Psoas muscle (tissue), 8 donors: Measurements from ENCODE around the gene CSNK1G3. TPM values are rescaled to one million over a fixed set of nuclear protein-coding genes. Genes with fewer than 3 reads are reported as not detected.
A peak's percentile ranks its signal among the peaks of the same experiment; 100 is the strongest.
"Not testable (repeated sequence)": the region's sequence is repeated elsewhere in the genome, so short reads cannot be mapped to it uniquely, and the experiment has no call there.

Experiments
- ATAC-seq, 4 donors: fragments of 200-7000 bp; cut with Tn5 transposase; one replicate each; pipeline ENCODE4 v1.9.1; 2020; ENCODE audit warnings: moderate library complexity in 3 of 4, mild to moderate bottlenecking in 2 of 4
- DNase-seq, 2 donors: peaks; one replicate each; pipeline ENCODE4 v3.0.0-alpha.2; 2020
- H3K27ac ChIP-seq: fragments of 200-600 bp; one replicate; pipeline ENCODE4 v1.8.0; 2022
- H3K27me3 ChIP-seq, 3 donors: fragments of 200-600 bp in 1 of 3; one replicate each; pipeline versions ENCODE4 v1.6.1 to v1.8.0; 2013 to 2022; ENCODE audit warnings: low read length in 2 of 3, mild to moderate bottlenecking in 2 of 3, moderate library complexity in 1 of 3; ENCODE audit not compliant: insufficient read depth in 3 of 3
- H3K36me3 ChIP-seq, 2 donors: fragments of 200-600 bp in 1 of 2; one replicate each; pipeline versions ENCODE4 v1.6.1 to v1.8.0; 2013 to 2022; ENCODE audit warnings: low read depth in 1 of 2, mild to moderate bottlenecking in 1 of 2, moderate library complexity in 1 of 2; ENCODE audit not compliant: insufficient read depth in 1 of 2
- H3K4me1 ChIP-seq: fragments of 200-600 bp; one replicate; pipeline ENCODE4 v1.8.0; 2022
- H3K4me3 ChIP-seq: fragments of 200-600 bp; one replicate; pipeline ENCODE4 v1.8.0; 2022; ENCODE audit warnings: mild to moderate bottlenecking
- H3K9me3 ChIP-seq: fragments of 200-600 bp; one replicate; pipeline ENCODE4 v1.8.0; 2022
- WGBS, 3 donors: extraction: QIAGEN DNeasy Blood & Tissue Kit; methylation state at CpG; one replicate each; pipeline versions ENCODE4 v1.1.6 to v1.1.7; 2013; 5-methylcytosine and 5-hydroxymethylcytosine counted together
- intact Hi-C, 2 donors: fragments of 100-400 bp; cut with DNase I; formaldehyde crosslinking; loops; one replicate each; pipeline versions ENCODE4 v1.11.0 to v1.14.2; 2022
- polyA plus RNA-seq, 3 donors: library from polyadenylated mRNA; stranded (reverse); fragments of 200-250 nt; gene quantifications; one replicate each; pipeline ENCODE4 v1.2.3, GENCODE V29; 2013
- total RNA-seq, 4 donors: library from RNA; stranded (reverse); fragmentation: NEBNext Ultra II Directional in 2 of 4; extraction: Animal tissue kit (Norgen Biotek cat#: 25700) in 2 of 4; gene quantifications; one replicate each; pipeline versions ENCODE4 v1.2.1 to v1.2.4, GENCODE V29; 2021 to 2023
- TF ChIP-seq, protein P1 (sequence below): fragments of 200-600 bp; IDR thresholded peaks from one replicate; pipeline ENCODE4 v1.8.0; 2022; ENCODE audit warnings: antibody characterized with exemption
- donor health status: healthy with polysubstance abuse.
- donor health status: DM: no; HTN: no; CAD: no; lungs with moderate emphysema.
- donor health status: Bipolar disorder and iron deficiency.
- donor health status: healthy.
- donor health status: DM: yes; HTN: yes; CAD: no.
- donor health status: DM: no; HTN: no; CAD: no.
- donor health status: DM: no; HTN: no; CAD: no.
- donor health status: DM: yes; HTN: yes; CAD: no.

The CSNK1G3 gene
- total and polyA plus RNA-seq, 7 donors = 3.8 to 19.4 (median 11.3) TPM

DNA sequence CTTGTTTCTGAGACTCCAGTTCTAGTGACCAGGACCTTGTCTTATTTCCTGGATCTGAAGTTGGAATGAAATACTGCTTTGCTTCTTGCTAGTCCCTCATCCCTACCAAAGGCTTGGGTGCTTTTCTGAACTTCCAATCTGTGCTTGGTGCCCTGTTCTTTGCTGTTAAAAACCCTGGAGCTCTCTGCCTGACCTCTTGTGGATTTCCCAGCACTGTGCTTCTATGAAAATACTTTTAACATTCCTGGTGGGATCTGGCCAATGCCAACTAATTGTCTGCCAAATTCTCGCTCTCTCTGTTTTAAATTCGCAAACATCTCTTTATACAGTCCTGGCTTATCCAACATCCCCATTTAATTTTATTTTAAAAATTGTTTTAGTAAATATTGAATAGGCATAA is 26.7 kb upstream of the CSNK1G3 start:
- ATAC-seq = no peak
- WGBS, 3 donors = 80 to 94% (median 81%) methylated on average over 2 of the region's 2 CpGs
- no peak for DNase-seq
- TF ChIP-seq, protein P1, sequence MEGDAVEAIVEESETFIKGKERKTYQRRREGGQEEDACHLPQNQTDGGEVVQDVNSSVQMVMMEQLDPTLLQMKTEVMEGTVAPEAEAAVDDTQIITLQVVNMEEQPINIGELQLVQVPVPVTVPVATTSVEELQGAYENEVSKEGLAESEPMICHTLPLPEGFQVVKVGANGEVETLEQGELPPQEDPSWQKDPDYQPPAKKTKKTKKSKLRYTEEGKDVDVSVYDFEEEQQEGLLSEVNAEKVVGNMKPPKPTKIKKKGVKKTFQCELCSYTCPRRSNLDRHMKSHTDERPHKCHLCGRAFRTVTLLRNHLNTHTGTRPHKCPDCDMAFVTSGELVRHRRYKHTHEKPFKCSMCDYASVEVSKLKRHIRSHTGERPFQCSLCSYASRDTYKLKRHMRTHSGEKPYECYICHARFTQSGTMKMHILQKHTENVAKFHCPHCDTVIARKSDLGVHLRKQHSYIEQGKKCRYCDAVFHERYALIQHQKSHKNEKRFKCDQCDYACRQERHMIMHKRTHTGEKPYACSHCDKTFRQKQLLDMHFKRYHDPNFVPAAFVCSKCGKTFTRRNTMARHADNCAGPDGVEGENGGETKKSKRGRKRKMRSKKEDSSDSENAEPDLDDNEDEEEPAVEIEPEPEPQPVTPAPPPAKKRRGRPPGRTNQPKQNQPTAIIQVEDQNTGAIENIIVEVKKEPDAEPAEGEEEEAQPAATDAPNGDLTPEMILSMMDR = no peak
- Histone ChIP-seq H3K4me3 (no peak overlapping the region), H3K4me1 (no peaks in the 10 kb centered on the region), H3K27me3 (peaks cover 0 to 7% (median 0%) of the 10 kb centered on the region in 3 donors), H3K36me3 (no peaks in the 10 kb centered on the region), H3K9me3 (no peaks in the 10 kb centered on the region), H3K27ac (no peak overlapping the region)
- intact Hi-C loops = no loop called here

DNA sequence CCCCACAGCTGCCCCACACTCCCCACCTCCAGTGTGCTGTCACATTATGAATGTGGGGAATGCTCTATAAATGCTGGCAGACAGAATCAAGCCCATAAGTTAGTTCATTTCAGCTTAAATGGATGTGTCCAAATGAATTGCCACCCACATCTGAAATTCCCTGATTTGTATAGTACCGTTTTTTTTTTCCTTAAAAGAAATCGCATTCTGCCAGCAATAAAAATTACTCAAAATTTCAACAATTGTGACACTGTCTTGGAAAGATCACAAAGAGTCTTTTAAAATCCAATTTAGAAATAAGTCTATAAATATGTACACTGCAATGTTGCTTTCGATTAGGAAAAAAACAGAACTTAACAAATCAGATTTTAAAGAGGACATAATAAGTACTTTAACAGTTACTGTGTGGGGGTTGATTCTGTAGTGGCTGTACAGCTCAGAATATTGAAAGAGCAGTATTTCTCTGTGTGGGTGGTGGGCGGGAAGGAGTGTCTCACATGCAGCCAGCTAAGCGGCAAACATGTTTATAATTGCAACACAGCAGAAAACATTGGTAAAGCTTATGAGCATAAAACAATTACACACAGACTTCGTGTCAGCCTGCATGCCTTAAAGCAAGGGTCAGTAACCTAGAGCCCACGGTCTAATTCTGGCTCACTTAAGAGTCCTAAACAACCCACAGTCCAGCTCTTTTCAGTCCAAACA is 24.9 kb upstream of the CSNK1G3 start:
- Histone ChIP-seq H3K9me3 (no peaks in the 10 kb centered on the region), H3K27me3 (peaks cover 0 to 7% (median 0%) of the 10 kb centered on the region in 3 donors), H3K27ac (no peak overlapping the region), H3K36me3 (no peaks in the 10 kb centered on the region), H3K4me3 (no peak overlapping the region), H3K4me1 (no peaks in the 10 kb centered on the region)
- DNase-seq = no peak
- TF ChIP-seq, protein P1 = no peak
- intact Hi-C loops = no loop called here
- ATAC-seq = peak in 1 of 4 donors; percentile 25
- 41 to 43% (median 42%) methylated on average over 7 of the region's 7 CpGs for WGBS, 3 donors

DNA sequence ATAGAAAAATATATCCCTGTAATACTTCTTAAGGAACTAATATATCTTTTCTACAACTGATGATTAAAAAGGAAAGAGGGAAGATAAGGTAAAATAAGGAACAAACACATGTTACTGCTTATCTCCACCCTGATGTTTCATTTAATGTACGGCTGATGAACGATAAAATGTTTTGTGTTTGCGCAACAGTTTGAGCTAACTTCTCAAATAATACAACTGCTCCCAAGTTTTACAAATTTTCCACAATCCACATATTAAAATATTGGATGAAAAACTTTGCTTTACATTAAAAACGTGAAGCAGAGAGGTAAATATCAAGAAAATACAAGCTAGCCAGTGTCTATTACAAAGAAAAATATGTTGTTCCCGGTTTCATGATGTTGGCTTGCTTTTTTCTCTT is 21.0 kb upstream of the CSNK1G3 start:
- Histone ChIP-seq H3K27ac (no peak overlapping the region), H3K4me3 (no peak overlapping the region), H3K4me1 (no peaks in the 10 kb centered on the region), H3K27me3 (peaks cover 0 to 7% (median 0%) of the 10 kb centered on the region in 3 donors), H3K9me3 (no peaks in the 10 kb centered on the region), H3K36me3 (no peaks in the 10 kb centered on the region)
- DNase-seq (no peak), ATAC-seq (no peak)
- intact Hi-C loops = no loop called here
- TF ChIP-seq, protein P1 = no peak
- 90 to 95% (median 90%) methylated on average over 5 of the region's 5 CpGs for WGBS, 3 donors

DNA sequence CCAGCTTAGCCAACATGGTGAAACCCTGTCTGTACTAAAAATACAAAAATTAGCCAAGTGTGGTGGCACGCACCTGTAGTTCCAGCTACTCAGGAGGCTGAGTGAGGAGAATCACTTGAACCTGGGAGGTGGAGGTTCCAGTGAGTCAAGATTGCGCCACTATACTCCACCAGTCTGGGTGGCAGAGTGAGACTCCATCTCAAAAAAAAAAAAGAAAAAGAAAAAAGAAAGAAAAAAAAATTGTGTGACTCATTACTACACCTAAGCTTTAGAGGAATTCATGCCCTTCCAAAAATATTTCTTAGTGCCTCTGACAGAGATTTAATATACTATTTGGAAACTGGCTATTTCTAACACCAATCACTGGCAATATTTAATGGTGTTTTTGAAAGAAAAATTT is 16.8 kb upstream of the CSNK1G3 start:
- 96 to 98% (median 97%) methylated on average over 2 of the region's 2 CpGs for WGBS, 3 donors
- DNase-seq, H3K27me3 ChIP-seq, H3K4me3 ChIP-seq, H3K9me3 ChIP-seq, ATAC-seq, H3K27ac ChIP-seq, intact Hi-C loops, H3K4me1 ChIP-seq, H3K36me3 ChIP-seq: not testable (repeated sequence)

DNA sequence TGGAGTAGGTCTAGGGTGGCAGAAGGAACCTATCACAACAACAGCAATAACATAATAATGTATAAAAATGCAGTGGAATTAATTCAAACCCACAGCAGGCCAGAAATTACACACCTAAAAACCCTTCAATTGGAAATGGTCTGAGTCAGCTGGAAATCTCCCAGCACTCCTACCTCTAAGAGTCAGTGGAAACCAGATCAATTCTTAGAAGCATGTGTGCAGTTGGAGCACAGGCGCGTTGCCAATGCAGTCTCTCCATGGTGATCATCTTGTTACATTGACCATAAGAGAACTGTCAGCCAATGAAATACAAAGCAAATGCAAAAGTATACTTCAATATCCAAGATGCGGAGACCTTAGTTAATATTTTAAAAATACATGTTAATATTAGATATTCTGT is 15.1 kb upstream of the CSNK1G3 start:
- no peak overlapping the region for H3K27ac ChIP-seq
- no peak for ATAC-seq
- intact Hi-C loops = no loop called here
- no peaks in the 10 kb centered on the region for H3K9me3 ChIP-seq
- no peaks in the 10 kb centered on the region for H3K36me3 ChIP-seq
- no peak overlapping the region for H3K4me3 ChIP-seq
- no peak for DNase-seq
- no peaks in the 10 kb centered on the region for H3K27me3 ChIP-seq
- TF ChIP-seq, protein P1 = no peak
- H3K4me1 ChIP-seq = no peaks in the 10 kb centered on the region
- 45 to 66% (median 49%) methylated on average over 3 of the region's 3 CpGs for WGBS, 3 donors
